GM04504 (cell line): ENCODE results near the gene IRF8.

ENCODE experiments used
- DNase-seq: peaks from one replicate; pipeline ENCODE4 v3.0.0-alpha.2; 2012; ENCODE audit warnings: low read depth

IRF8 gene

DNA sequence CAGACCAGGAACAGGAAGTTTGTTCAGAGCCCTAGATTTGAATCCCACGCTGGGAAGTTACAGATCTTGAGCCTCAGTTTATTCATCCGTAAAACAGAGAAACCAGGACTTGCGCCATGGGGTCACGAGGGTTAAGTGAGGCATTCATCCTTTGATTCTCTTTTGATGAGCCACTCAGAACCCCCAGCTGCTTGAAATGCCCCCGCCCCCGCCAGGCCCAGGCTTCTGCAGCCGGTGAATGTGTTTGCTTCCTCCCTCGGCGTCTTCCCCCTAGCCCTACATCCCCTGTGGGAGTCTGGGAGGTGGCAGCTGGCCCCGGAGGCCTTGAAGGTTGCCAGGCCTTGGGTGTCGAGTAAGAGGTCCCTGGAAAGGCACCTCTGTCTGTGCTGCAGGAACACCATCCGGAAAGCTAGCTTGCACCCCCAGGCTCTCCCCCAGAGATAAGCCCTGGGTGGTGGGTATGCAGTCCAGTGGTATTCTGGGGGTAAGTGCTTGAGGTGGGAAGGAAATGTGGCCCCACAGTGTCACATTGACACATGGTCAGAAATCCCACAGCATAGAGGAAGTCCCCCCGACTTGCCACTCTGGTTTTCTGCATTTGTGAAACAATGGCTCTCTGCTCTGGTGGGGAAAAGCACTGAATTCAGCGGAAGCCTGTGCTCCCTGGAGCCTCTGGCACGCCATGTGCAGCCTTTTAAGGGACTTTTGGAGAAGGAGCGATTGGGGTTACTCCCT is 14.9 kb downstream of the IRF8 start:
- no peak for DNase-seq

DNA sequence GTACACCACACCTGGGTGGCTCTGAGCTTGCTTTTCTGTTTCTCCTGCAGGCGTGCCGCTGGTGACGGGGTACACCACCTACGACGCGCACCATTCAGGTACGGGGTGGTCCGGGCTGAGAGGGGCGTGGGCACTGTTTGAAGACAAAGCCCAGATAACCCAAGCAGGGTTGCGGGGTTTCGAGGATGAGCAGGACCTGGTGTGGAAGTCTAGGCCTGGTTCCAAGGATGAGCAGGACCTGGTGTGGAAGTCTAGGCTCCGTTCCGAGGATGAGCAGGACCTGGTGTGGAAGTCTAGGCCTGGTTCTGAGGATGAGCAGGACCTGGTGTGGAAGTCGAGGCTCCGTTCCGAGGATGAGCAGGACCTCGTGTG is 15.4 kb downstream of the IRF8 start:
- no peak for DNase-seq

DNA sequence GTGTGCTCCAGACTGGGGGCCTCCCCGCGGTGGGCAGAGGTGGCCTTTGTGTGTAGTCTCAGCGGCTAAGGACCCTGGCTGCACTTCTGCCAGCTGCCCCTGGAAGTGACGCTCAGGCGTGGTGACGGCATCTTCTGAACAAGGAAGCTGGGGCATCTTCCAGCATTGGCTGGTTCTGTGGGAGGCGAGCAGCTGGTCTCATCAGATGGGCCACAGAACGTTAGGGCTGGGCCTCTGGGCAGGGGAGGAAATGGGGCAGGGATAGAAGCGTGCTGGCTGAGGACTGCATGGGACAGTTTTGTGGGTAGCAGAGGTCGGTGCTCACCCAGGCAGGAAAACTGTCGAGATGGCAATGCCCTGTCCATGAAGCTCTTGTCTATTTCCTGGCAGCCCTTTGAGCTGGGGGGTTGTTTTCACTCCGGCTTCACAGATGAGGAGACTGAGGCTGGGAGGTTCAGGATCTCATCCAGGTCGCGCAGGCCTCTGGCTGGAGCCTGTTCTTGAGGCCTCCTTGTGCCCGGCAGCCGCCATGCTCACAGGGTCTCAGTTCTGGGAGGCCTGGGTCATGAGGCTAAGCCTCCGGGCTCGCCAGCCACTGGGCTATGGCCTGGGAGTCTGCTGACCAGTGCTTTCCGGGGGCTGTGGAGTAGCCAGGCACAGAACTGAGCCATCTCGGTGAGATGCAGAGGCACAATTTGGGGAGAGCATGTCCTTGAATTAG is 16.3 kb downstream of the IRF8 start:
- DNase-seq, result no peak

DNA sequence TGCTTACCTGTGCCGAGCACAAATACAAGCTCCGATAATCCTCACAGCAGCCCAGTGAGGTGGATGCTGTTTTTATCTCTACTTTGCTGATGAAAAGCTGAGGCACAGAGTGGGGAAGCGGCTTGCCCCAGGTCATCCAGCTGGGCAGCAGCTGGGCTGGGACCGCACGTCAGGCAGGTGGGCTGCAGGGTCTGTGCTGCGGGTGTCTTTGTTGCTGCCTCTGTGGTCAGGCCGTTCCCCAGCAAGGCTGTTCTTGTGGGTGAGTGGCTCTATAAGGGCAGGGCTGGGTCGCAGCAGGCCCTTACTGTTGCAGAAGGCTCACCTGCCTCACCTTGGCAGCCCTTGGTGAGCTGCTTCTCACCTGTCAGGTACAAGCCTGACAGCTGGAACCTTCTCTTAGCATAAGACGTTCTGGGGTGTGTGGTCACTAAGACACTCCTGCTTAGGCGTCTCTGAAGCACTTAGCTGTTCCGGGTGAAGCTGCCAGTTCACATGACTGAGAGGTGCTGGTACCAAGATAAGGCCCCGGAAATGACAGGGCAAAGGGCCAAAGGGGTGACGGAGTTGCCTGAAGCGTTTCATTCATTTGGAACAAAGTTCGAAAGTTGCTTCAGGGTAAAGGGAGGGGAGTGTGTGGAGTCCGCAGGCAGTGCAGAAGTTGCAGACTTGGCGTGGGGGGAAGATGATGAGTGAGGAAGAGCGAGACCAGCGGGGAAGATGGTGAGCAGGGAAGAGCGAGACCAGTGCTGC is 17.4 kb downstream of the IRF8 start:
- DNase-seq, result no peak

DNA sequence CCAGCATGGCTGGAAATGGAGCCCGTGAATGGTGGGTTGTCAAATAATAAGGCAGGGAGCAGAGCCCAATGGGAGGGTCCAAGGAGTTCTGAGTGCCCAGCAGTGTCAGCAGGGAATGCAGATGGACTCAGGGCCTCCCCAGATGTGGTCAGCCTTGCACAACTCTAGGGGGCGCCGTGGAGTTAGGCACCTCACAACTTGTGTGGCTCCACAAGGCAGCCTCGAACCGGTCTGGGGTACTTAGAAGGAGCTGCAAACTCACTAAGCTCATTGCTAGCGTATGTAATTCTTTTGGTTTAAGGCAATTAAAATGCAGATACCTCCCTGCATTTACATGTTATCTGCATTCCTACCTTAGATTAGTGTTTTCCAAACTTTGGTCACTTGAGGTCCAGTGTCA is 18.1 kb downstream of the IRF8 start:
- no peak for DNase-seq

DNA sequence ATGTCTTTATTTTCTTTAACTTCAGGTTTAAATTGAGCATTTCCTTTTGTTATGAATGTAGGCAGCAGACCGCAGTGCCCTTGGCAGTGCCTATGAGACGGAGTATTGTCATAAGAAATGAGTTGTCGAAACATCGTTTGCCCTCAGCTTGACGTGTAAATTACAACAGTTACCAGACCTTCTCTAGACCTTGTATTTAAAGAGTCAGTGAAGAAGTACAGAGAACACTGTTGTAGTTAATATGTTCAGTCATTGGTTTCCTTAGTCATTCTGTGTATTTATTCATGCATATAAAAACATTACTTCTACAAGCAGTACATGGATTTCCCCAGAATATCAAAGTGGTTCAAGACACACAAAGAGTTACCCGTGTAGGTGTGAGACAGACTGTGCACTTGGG is 19.0 kb downstream of the IRF8 start:
- no peak for DNase-seq

DNA sequence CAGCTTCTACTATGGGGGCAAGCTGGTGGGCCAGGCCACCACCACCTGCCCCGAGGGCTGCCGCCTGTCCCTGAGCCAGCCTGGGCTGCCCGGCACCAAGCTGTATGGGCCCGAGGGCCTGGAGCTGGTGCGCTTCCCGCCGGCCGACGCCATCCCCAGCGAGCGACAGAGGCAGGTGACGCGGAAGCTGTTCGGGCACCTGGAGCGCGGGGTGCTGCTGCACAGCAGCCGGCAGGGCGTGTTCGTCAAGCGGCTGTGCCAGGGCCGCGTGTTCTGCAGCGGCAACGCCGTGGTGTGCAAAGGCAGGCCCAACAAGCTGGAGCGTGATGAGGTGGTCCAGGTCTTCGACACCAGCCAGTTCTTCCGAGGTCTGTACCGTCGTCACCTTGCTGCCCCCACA is 19.5 kb downstream of the IRF8 start:
- DNase-seq, result no peak

DNA sequence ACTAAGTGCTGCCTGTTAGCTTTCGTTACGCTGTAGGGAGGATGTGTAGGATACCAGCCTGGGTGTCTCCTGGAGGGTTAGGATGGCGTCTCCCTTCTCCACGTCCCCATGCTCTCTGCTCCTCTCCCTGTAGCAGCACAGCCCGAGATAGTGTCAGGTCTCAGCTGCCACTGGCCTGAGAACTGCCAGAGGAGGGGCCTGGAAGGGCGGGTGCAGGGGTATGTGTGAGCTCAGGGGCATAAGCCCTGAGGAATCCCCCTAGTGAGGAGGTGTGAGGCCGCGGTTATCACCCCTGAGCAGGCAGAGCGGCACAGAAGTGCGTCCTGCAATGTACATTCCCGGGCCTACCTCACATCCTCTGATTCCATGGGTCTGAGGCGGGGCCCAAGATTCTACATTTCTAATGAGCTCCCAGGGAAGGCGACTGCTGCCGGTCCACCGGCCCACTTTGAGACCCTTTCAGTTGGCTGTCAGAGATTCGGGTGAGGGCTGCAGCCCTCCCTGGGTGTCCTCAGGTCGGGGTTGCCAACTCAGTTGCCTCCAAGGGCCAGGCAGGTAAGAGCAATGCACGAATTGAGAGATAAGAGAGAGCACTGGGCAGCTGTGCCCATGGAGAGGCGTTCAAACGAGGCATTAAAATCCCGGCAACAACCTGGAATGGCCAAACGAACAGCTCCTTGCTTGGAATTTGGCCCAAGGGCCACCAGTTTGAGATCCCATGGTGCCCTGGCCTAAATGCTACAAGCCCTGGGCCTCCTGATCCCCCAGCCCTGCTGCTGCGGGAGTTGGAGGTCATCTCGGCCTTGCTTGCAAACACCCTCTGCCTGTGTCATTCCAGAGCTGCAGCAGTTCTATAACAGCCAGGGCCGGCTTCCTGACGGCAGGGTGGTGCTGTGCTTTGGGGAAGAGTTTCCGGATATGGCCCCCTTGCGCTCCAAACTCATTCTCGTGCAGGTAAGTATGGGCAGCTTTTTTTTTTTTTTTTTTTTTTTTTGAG is 20.6 kb downstream of the IRF8 start:
- DNase-seq, result no peak

DNA sequence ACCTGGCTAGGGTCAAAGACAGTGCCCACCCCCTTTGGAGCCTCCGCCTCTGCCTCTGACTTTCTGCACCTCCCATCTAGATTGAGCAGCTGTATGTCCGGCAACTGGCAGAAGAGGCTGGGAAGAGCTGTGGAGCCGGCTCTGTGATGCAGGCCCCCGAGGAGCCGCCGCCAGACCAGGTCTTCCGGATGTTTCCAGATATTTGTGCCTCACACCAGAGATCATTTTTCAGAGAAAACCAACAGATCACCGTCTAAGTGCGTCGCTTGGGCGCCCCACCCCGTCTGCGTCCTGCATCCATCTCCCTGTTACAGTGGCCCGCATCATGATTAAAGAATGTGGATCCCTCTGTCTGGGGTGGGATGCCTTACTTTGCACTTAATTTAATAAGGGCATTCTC is 22.1 kb downstream of the IRF8 start:
- DNase-seq, result no peak

DNA sequence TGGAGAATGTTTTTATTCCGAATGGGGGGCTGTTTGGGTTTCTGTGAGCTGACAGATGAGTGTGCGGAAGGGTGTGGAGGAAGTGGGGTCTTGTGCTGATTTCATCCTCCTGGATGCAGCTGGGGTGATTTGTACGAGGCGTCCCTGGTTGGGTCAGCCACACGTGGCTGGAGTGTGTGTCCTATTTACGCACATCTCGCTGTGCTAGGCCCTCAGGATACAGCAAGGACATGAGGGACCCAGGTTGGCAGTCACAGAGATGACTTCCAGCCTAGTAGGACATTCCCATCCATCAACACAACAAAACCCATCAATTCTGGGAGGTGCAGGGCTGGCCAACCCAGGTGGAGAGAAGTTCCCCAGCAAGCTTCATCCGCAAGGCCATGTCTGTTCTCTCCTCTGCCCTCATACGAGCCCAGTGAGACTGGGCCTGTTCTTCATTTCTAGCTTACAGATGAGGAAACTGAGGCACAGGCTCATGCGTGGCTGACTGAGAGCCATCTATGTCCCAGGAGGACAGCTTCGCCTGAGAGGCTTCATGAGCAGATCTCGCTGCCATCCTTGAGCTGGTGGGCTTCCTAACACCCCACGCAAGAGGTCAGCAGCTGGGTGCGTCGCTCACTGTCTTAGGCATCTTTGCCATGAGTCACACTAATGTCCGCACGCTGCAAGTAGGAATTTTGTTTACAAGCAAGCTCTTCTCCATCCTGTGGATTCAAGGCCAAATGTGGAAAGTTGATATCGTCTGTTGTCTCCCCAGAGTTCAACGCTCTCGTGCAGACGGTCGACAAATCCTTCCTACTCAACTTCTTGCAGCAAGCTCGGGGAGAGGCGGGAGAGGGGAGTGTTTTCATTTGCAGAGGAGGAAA is 24.4 kb downstream of the IRF8 start:
- no peak for DNase-seq

DNA sequence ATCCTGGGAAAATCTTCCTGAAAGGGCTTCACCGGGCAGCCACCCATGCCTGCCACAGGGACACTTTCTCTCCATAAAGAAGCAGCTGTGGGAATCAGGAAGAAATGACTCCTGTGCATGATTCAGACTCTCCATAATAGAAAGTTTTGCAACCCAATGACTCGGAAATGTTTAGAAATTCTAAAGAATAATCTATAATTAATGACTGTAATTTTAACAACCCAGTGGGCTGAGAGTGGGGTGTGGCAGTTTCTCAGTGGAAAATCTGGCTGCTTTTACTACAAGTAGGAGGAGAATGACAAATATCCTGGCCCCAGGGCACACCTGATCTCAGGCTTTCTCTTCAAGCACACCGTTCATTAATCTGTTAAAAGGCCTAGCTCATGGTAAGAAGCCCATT is 25.7 kb downstream of the IRF8 start:
- DNase-seq, result no peak

DNA sequence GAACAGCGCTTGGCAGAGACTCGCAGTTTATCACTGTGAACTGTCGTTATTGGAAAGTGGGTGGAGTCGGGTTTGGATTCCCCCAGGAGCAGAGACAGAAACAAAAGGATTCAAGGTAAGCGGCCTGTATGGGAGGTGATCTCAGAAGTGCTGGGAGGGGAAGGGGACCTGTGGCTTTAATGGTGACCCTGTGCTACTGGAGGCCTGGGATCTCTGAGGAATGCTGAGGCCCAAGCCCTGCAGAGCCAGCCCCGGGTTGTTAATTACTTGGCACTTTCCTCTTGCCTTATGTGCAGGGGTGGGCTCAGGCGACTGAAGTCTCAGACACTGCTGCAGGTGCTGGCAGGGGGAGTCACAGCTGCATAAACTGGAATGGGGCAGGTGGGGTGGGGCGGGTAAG is 27.4 kb downstream of the IRF8 start:
- no peak for DNase-seq

DNA sequence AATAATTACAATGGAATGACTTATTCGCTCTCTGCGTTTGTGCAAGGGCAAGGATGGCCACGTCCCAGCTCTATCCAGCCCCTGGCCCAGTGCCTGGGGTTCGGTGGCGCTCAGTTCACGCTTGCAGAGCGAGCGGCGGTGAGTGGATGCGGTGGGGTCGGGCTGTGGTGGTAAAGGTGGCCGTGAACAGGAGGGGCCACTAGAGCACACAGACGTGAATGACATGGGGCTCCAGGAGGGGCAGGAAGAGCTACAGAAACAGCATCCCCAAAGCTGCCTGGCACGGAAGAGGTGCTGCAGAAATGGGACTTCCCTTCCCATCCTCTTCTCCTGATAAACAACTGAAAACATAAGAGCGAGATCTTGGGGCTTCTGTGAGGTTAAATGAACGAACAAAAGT is 28.4 kb downstream of the IRF8 start:
- no peak for DNase-seq

DNA sequence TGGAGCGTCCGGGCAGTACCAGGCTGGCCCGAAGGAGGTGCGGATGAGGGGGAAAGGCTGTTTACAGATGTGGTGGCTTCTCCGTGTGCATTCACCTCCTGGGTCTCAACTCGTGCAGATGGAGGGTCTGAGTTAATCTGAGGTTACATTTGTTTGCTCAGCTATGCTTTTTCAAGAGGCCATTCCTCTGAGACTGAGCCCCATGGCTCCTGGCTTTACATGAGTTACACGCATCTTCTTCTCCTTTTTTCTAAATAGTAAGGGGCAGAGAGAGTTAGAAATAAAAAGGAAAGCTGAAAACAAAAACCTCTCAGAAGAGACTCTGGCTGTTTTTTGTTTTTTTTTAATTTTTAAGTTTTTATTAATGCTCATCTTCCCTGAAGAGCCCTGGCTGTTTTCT is 29.0 kb downstream of the IRF8 start:
- DNase-seq, result no peak

DNA sequence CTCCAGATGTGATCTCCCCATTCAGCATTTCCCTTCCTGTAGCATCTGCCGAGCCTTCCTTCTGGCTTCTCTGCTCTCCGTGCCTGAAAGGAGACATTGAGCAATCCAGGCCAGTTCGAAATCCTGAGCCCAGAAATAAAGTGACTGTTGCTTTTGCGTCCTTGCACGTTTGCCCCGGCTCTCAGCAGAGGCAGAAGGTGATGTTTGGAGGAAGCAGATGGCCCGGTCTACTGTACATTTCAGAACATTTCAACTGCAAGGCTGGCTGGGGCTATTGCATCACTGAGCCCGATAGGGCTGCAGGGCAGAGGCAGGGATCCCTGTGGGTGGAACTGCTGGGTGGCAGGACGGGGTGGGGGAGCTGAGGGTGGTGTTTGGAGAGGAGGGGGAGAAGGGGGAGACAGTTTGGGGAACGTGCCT is 29.4 kb downstream of the IRF8 start:
- DNase-seq, result no peak

DNA sequence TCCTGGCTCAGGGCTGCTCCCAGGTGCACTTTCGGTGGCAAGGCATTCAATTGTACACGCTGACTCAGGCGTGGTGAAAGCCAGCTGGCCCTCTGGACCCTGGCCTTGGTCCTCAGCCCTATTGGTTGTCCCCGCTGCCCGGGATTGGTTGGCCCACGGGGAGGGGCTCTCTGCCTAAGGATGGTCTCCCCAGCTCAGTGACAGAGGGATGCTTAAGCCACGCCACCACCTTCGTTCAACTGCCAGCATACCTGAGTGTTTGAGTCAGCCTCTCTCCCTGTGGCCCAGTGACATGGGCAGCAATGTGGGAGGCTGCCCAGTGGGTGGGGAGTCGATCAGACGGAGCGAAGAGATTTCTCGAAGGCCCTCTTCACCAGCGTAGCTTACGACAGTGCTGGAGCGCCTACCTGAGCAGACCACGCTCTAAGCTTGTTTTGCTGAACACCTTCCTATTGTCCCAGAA is 30.3 kb downstream of the IRF8 start:
- no peak for DNase-seq

DNA sequence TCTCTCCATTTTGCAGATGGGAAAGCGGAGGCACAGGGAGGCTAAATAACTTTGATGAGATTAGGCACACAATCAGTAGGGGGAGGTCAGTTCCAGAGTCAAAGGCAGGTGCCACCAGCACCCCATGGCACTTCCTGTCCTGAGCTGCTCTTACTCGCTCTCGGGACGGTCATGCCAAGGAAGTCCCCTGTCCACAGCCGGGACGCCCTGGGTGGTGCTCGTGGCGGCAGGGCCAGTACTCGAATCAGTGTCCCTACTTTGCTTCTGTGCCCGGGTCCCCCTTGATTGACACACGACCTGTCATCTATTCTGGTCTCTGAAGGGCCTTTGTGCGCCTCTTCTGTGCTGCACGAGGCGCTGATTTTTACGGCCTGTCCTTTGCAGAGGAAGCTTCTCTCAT is 31.3 kb downstream of the IRF8 start:
- DNase-seq, result no peak

DNA sequence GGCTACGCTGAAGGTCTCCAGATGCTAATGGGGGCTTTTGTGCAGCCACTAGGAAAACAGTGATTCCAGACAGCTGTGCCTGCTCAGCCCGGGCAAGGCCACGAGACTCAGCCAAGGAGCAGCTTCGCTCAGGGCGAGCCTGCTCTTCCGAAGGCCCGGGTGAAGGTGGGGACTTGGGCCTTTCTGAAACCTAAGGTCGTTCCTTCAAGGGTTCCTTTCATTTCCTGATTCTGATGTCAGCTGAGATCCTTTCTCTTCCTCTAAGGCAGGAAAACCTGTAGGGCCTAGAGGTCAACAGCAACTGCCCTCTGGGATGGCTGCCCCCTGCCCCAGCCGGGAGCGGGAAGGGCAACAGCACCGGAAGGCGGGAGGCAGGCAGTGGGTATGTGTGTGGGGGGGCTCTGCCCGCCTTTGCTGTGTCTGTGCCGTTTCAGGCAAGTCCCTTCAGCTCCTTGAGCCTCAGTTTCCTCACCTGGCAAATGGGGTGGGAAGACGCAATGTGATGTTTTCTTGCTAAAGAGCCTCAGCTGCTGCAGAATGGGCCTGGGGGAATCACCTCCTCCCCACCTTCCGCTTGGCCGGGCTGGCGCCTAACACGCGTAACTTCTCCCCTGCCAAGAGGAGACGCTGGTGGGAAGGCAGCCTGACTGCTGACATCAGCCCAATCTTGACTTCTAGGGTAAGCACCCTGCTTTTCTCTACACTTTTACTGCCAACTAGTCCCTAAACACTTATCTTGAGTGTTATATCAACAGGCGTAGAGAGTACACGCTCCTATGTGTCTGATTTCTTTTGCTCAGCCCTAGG is 32.8 kb downstream of the IRF8 start:
- DNase-seq, result no peak

DNA sequence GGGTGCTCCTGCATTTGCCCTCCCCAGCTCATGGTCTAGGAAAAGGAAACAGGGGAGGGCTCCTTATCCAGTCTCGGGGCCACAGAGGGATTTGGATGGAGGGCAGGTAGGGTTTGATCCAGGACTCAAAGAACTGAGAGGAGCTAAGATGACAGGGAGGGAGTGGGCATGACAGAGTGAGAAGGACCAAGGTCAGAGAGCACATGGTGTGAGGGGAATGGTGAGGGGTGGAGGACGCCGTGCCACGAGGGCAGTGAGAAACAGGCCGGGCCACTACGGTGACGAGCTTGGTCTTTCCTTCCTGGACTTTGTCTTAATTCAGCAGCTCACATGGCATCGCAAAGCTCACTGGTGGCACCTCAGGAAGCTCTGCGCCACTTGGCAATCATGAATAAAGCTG is 35.2 kb downstream of the IRF8 start:
- DNase-seq, result no peak

DNA sequence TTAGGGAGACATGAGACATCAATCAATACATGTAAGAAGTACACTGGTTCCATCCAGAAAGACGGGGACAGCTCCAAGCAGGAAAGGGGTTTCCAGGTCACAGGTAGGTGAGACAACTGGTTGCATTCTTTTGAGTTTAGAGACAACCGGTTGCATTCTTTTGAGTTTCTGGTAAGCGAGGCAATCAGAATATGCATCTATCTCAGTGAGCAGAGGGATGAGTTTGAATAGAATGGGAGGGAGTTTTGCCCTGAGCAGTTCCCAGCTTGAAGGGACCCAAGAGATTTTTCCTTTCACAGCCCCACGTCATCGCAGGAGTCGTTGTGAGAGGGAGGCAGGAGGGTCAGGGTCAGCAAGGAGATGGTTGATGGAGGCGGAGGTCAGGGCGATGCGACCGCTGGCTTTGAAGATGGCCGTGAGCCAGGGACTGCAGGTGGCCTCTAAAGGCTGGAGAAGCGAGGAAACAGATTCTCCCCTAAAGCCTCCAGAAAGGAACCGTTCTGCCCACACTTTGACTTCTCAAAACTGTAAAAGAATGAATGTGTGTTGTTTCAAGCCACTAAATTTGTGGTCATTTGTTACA is 36.5 kb downstream of the IRF8 start:
- DNase-seq, result no peak
